Esophagus muscularis mucosa (tissue), 4 donors: ENCODE measurements around the gene TMEM179. TPM values are rescaled to one million over a fixed set of nuclear protein-coding genes. Genes with fewer than 3 reads are reported as not detected.

ENCODE experiments used
- DNase-seq: peaks from one replicate; pipeline ENCODE4 v3.0.0-alpha.2; 2017; ENCODE audit errors: extremely low spot score
- H3K27ac ChIP-seq, 4 donors: fragments of 200-600 bp; sonication (generic); replicated peaks in 1 of 4; 1 replicate in 3 of 4; 2 replicates in 1 of 4; pipeline ENCODE4 v1.5.1; 2016 to 2019; ENCODE audit warnings: mild to moderate bottlenecking in 1 of 4
- H3K27me3 ChIP-seq, 4 donors: fragments of 200-600 bp; sonication (generic); one replicate each; pipeline versions ENCODE4 v1.5.1 to v1.6.0; 2016 to 2019
- H3K36me3 ChIP-seq, 4 donors: fragments of 200-600 bp; sonication (generic); one replicate each; pipeline ENCODE4 v1.5.1; 2016 to 2019
- H3K4me1 ChIP-seq, 4 donors: fragments of 200-600 bp; sonication (generic); one replicate each; pipeline ENCODE4 v1.5.1; 2016 to 2019
- H3K4me3 ChIP-seq, 4 donors: fragments of 200-600 bp; sonication (generic); 1 replicate in 2 of 4; 2 replicates in 2 of 4; pipeline ENCODE4 v1.5.1; 2016 to 2019; ENCODE audit warnings: mild to moderate bottlenecking in 4 of 4, moderate library complexity in 1 of 4
- H3K9me3 ChIP-seq, 4 donors: fragments of 200-600 bp; sonication (generic); 1 replicate in 3 of 4; 2 replicates in 1 of 4; pipeline ENCODE4 v1.5.1; 2016 to 2019
- CTCF ChIP-seq, 3 experiments: fragments of 200-600 bp in 2 of 3; fragments of 450-650 bp in 1 of 3; sonication (generic) in 2 of 3; IDR thresholded peaks; one replicate each; pipeline ENCODE4 v1.5.1; 2017 to 2019; ENCODE audit warnings: antibody characterized with exemption in 3 of 3, mild to moderate bottlenecking in 2 of 3, moderate library complexity in 1 of 3
- EP300 ChIP-seq: sonication (generic); formaldehyde crosslinking; IDR thresholded peaks from one replicate; pipeline ENCODE4 v1.6.1; 2017; ENCODE audit warnings: antibody characterized with exemption
- POLR2A ChIP-seq: fragments of 450-650 bp; IDR thresholded peaks from one replicate; pipeline ENCODE4 v1.6.1; 2017; ENCODE audit warnings: antibody characterized with exemption, moderate library complexity, mild to moderate bottlenecking, low read depth
- POLR2AphosphoS5 ChIP-seq, 2 donors: sonication (generic); formaldehyde crosslinking; IDR thresholded peaks; one replicate each; pipeline ENCODE4 v1.6.1; 2017; ENCODE audit warnings: antibody characterized with exemption in 2 of 2
- WGBS: methylation state at CpG from one replicate; pipeline ENCODE4 v1.1.5; 2018; 5-methylcytosine and 5-hydroxymethylcytosine counted together
- intact Hi-C: fragments of 100-400 bp; cut with DNase I; formaldehyde crosslinking; loops from one replicate; pipeline ENCODE4 v1.15.1; 2023
- total RNA-seq, 4 donors: library from RNA; depleted of rRNA; stranded (reverse); fragments of >200 nt; gene quantifications; one replicate each; pipeline versions ENCODE4 v1.1.0 to v1.2.1, GENCODE V29; 2016

TMEM179 gene
- total RNA-seq, 4 donors from 2014 or later, result 1.4 to 4.2 (median 1.9) TPM

GRCh38 chr14:104572668-104573067 is 31.9 kb downstream of the TMEM179 start:
- Histone ChIP-seq H3K9me3 (no peaks in the 10 kb centered on the region), H3K4me1 (peaks cover 0 to 2% (median 0%) of the 10 kb centered on the region in 4 donors), H3K27ac (no peak overlapping the region), H3K36me3 (no peaks in the 10 kb centered on the region), H3K27me3 (peaks cover 0 to 91% (median 0%) of the 10 kb centered on the region in 4 donors), H3K4me3 (no peak overlapping the region)
- no peak for DNase-seq
- TF ChIP-seq EP300 (no peak), CTCF (IDR thresholded peaks at IDR 0.05) (no peak), POLR2AphosphoS5 (IDR thresholded peaks at IDR 0.05) (no peak), POLR2A (no peak)
- intact Hi-C loops, result no loop called here
- WGBS, result 85% methylated on average over 2 of the region's 7 CpGs

GRCh38 chr14:104572024-104572626 is 32.4 kb downstream of the TMEM179 start:
- H3K27me3 ChIP-seq, result peaks cover 0 to 91% (median 0%) of the 10 kb centered on the region in 4 donors
- TF ChIP-seq POLR2AphosphoS5 (IDR thresholded peaks at IDR 0.05), result no peak
- TF ChIP-seq CTCF (IDR thresholded peaks at IDR 0.05), result no peak
- no peak for TF ChIP-seq POLR2A
- TF ChIP-seq EP300, result no peak
- H3K9me3 ChIP-seq, result no peaks in the 10 kb centered on the region
- WGBS, result 91% methylated on average over 4 of the region's 11 CpGs
- H3K4me3 ChIP-seq, result no peak overlapping the region
- no peaks in the 10 kb centered on the region for H3K36me3 ChIP-seq
- DNase-seq, result no peak
- intact Hi-C loops, result no loop called here
- H3K27ac ChIP-seq, result no peak overlapping the region
- peaks cover 0 to 2% (median 0%) of the 10 kb centered on the region in 4 donors for H3K4me1 ChIP-seq

- peaks cover 0 to 2% (median 0%) of the 10 kb centered on the region in 4 donors for H3K4me1 ChIP-seq
- DNase-seq, result no peak
- H3K4me3 ChIP-seq, result no peak overlapping the region
- H3K9me3 ChIP-seq, result no peaks in the 10 kb centered on the region
- peaks cover 0 to 91% (median 0%) of the 10 kb centered on the region in 4 donors for H3K27me3 ChIP-seq
- WGBS, result 75% methylated on average over 11 of the region's 16 CpGs
- TF ChIP-seq CTCF (IDR thresholded peaks at IDR 0.05) (no peak), POLR2A (no peak), EP300 (no peak), POLR2AphosphoS5 (IDR thresholded peaks at IDR 0.05) (no peak)
- H3K27ac ChIP-seq, result no peak overlapping the region
- intact Hi-C loops, result no loop called here
- H3K36me3 ChIP-seq, result no peaks in the 10 kb centered on the region
These were observed 33.3 kb downstream of the TMEM179 start for GRCh38 chr14:104571246-104571645.

GRCh38 chr14:104569435-104569834 is 35.1 kb downstream of the TMEM179 start:
- intact Hi-C loops, result loop anchor here (10.0 kb wide), 1 partner anchor 475 kb away; no protein-coding TSS in a partner anchor
- Histone ChIP-seq H3K4me1 (peaks cover 0 to 4% (median 0%) of the 10 kb centered on the region in 4 donors), H3K4me3 (no peak overlapping the region), H3K36me3 (no peaks in the 10 kb centered on the region), H3K27ac (no peak overlapping the region), H3K27me3 (peaks cover 0 to 92% (median 0%) of the 10 kb centered on the region in 4 donors), H3K9me3 (no peaks in the 10 kb centered on the region)
- DNase-seq, result no peak
- WGBS, result 58% methylated on average over 10 of the region's 10 CpGs
- TF ChIP-seq POLR2A (no peak), EP300 (no peak), POLR2AphosphoS5 (IDR thresholded peaks at IDR 0.05) (no peak), CTCF (IDR thresholded peaks at IDR 0.05) (no peak)
